GM19455 (cell line): Measurements from ENCODE around the gene DOK7.

ENCODE experiments used
- ATAC-seq: cut with Tn5 transposase; IDR thresholded peaks from one replicate; pipeline ENCODE4 v1.9.1; 2021; ENCODE audit not compliant: unreplicated experiment

Gene DOK7

DNA sequence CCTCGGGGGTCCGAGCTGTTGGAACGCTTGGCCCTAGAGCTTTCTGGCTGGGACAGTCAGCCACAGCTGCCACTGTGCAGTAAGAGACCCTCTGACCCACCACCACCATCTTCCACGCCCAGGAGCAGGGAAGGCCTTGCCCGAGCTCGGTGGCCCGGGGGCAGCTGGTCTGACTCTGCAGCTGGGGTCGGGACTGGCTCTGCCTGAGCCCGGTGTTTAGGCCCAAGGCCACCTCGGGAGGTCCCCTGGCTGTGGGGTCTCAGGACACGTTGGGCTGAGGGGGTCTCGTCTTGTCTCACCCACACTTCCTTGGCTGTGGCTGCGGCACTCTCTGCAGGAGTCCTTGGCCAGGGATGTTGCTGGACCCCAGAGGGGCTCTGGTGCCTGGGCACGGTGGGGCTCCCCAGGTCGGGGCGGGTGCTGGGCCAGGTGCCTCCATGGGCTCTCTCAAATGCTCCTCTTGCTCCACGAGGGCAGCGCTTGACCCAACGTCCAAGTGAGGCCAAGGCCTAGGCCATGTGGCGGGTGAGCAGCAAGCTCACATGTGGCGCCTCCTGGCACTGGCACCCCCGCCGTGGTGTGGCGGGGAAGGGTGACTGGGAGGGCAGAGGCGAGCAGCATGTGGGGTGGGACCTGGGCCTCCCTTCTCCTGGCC lies 22.9 kb downstream of the DOK7 start:
- no peak for ATAC-seq

DNA sequence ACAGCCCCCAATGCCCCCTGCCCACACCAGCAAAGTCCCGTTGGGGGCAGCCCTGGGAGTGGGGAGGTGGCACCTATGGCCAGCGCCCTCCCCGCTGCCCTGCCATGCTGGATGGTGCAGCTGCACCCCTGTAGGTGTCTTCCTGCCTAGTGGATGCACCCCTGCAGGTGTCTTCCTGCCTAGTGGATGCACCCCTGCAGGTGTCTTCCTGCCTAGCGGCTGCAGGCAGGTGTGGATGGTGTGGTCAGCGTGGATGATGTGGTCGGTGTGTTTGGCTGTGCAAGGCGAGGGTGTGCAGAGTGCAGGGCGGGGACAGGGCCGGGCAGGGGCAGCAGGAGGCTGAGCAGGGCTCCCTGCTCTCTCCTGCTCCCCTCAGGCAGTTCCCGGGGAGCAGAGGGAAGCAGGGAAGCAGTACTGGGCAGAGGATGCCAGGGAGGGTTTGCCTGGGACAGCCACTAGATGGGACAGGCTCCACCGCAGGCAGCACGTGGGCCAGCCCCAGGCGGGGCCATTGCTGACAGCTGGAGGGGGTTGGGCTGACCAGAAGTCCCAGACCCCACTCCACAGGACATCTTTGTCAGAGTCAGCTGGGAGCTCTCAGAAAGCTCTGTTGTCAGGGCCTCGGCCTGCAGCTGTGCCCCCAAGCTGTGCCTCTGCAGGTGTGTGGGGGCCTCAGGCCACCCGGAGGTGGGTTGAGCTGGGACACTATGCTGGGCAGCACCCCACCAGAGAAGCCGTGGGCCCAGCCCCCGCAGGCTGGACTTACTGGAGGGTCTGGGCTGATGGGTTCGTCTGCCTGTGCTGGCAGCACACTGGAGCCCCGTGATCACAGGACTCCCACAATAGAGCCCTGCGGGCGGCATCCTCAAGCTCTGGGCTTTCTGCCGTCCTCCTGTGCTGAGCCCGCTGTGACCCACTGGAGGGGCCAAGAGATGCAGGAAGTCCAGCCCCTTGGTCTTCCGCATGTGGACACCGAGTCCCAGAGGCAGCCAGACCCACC lies 23.7 kb downstream of the DOK7 start:
- ATAC-seq = no peak

DNA sequence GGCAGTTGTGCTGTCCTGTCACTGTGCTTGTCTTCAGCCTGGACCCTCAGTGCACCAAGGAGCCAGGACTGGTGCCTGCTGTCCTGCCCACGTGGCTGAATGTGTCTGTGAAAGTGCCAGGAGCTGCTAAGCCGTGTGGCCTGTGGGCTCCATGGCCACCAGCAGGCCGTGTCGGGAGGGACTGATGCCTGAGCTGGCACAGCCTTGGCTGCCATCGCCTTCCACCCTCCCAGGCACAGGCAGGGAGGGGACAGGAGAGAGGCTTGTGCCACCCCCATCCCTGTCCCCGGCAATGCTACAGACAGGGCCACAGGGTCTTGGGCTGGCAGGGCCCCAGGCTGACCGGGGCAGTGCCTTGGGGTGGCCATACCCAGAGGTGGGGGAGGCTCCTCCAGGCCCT lies 24.8 kb downstream of the DOK7 start:
- no peak for ATAC-seq

DNA sequence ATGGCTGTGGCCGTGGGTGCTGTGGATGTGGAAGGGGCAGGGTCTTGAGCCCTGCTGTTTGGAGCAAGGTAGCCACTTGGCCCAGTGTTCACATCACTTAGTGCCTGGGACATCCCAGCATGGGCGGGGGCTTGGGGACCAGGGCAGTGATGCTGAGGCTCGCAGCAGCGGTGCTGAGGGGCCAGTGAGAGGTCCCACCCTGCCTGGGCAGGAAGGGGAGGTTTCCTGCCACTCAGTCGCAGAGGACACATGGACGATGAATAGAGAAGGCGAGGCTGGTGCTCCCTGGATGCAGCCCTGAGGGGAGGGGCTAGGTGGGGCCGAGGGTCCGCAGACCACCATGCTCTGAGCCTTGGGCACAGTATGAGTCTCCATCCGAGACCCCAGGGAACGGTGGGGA lies 25.7 kb downstream of the DOK7 start:
- no peak for ATAC-seq

DNA sequence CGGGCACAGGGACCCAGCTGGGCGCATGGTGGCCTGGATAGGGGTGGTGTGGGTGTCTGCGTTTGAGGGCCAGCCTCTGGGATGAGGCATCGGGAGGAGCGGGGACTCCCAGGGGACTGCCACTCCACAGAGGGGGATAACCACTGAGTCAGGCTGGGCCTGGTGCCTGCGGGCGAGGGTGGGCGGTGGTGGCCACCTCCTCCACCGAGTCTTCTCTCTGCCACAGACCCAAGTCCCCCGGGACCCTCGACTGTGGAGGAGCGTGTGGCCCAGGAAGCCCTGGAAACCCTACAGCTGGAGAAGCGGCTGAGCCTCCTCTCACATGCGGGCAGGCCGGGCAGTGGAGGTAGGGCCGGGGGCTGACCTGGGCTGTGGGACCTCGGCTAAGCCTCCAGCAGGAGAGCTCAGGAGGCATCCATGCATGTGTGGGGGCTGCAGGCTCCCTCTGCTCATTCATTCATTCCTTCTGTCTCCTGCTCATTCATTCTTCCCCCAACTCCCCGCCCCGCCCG lies 26.4 kb downstream of the DOK7 start:
- ATAC-seq = no peak

DNA sequence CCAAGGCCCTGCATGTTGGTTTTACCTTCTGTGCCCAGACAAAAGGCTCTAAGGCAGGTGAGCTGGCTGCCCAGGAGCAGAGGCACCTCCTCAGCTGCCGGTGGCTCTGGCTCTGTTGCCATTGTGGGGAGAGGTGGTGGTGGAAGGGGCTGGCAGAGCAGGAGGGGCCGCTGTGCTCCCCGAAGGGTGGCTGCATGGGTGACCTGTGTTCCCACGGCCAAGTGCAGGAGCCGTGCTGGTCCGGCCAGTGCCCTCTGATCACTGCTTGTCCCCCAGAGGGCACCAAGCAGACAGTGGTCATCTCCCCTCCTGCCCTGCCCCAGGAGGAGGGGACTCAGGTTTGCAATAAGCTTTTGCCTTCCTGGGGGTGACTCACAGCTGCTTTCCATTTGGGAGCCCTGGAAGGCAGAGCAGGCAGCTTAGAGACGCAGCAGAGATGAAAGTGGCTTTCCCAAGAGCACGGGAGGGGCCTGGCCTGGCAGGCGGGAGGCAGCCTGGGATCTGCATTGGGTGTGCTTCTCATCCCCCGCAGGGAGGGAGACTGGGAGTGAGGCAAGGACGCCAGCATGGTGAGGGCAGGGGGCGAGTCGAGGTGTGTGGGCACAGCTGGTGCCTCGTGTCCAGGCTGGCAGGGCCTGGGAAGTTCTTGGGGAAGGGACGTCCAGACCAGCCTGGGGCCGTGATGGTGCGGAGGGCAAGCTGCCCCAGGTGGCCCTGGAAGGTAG lies 28.7 kb downstream of the DOK7 start:
- no peak for ATAC-seq

DNA sequence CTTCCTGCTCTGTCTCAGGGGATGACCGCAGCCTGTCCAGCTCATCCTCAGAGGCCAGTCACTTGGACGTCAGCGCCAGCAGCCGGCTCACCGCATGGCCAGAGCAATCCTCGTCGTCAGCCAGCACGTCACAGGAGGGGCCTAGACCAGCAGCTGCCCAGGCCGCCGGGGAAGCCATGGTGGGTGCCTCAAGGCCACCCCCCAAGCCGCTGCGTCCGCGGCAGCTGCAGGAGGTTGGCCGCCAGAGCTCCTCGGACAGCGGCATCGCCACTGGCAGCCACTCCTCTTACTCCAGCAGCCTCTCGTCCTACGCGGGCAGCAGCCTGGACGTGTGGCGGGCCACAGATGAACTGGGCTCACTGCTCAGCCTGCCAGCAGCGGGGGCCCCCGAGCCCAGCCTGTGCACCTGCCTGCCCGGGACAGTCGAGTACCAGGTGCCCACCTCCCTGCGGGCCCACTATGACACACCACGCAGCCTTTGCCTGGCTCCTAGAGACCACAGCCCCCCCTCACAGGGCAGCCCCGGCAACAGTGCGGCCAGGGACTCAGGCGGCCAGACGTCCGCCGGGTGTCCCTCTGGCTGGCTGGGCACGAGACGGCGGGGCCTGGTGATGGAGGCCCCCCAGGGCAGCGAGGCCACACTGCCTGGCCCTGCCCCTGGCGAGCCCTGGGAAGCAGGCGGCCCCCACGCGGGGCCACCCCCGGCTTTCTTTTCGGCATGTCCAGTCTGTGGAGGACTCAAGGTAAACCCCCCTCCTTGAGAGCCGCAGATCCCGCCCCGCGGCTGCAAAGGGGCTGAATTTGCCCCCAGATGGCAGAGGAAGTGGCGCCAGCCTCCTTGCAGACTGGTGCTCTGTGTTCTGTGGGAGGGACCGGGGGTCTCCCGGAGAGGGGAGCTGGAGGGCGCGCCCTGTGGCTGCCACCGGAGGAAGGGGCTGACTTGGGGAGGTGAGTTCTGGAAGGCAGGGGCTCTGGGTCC lies 29.9 kb downstream of the DOK7 start:
- no peak for ATAC-seq

DNA sequence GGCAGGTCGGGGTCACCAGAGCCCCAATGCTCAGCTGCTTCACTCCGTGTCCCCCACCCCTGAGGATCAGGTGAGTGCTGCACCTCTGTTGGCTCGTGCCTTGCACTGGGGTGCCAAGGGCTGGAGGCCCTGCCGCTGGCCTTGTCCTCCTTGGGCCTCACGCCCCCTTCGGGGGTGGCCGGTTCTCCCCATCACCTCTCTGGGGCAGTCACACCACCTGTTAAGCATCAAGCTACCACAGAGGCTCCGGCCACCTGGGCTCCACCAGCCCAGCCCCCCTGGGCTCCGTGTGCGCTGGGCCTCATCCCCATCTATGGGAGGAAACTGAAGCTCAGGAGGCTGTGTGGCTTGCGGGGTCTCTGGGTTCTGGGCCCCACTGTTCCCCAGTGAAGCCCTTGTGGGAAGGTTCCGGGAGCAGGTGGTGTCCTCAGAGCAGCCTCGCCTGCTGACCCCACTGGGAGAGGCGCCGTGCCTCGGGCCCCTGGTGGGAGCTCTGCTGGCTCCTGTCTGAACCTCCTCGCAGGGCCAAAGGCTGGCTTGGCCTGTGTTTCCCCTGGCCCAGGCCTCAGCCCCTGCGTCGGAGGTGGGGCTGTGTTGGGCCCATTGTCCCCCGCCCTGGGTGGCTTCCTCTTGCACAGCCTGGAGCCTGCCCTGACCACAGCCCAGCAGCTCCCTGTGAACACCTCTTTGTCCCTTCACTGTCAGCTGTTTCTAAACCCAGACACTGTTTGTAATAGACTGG lies 30.8 kb downstream of the DOK7 start:
- no peak for ATAC-seq

DNA sequence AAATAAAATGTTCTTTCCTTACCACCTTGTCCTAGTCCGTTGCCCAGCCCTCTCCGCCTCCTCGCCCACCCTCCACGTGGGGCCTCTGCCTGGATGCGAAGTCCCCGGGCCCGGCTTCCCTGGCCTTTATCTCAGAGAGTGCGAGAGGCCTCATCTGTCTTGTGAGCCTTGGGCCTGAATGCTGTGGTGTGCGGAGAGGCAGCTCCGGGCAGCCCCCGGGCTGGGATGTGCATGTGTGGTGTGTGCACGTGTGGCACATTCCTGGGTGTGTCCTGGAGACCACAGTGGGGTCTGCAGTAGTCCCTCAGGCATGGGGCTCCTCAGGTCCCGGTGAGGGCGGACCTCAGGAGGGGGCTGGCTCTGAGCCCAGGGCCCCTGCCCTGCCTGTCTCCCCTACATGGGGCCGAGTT lies 31.4 kb downstream of the DOK7 start:
- no peak for ATAC-seq

DNA sequence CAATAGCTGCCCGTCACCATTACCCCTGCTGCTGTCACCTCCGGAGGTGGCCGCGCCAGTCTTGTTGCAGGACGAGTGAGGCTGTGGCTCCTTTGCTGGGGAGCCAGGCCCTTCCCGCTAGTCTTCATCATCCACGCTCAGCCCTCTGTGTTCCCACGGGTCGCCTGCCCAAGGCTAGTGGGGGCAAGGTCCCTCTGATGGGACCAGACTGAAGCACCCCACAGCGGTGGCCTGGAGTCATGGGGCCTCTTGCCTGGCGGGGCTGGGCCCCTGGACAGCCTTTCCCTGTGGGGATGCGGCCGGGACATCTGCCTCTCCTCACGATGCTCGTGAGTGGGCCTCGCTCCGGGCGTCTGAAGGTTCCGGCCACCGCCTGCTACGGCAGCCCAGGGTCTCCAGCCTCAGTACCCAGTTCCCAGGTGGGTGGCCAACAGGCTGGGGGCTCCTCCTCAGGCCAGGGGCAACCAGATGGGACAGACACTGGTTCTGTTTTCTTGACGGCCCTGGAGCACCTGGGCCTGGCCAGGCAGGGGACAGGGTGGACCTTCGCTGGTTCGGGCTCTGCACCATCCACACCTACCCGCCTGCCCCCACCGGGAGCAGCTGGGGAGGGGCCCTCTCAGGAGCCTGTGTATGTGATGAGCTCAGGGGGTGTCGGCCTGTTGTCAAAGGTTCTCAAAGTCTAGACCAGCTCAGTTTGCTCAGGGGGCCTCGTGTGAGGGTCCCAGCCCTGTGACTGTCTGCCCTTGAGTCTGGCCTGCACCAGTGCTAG lies 32.3 kb downstream of the DOK7 start:
- no peak for ATAC-seq

DNA sequence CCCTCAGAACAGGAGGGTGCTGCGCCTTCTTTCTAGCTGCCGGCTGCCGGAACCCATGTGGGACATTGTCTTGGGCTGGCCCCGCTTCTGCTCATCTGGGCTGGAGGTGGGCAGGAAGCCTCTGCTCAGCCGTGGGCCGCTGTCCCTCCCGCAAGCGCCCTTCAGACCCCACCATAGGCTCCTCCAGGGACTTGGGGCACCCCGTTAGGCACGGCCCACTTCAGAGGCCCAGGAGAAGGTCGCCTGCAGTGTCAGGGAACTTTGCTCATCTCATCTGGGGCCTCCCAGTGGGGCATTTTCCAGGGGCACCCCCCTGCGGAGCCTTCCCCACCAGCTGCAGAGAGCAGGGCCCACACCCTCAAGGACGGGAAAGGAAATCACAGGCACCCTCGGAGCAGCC lies 32.9 kb downstream of the DOK7 start:
- no peak for ATAC-seq

DNA sequence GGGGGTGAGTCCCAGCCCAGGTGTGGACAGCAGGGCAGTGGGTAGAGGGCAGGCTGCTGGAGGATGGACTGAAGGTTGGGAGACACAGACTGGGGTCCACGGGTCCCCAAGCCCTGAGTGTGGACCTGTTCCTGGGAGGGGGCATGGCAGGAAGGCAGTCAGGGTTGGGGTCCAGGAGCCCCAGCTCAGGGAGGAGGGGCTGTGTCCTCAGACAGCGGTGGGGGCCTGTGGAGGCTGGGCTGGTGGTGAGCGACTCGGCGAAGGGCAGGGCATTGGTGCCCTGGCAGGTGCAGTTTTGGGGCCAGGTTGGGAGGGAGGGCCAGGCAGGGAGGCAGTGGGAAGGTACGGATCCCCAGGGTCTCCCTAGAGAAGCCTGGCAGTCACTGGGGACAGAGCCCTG lies 34.0 kb downstream of the DOK7 start:
- no peak for ATAC-seq

DNA sequence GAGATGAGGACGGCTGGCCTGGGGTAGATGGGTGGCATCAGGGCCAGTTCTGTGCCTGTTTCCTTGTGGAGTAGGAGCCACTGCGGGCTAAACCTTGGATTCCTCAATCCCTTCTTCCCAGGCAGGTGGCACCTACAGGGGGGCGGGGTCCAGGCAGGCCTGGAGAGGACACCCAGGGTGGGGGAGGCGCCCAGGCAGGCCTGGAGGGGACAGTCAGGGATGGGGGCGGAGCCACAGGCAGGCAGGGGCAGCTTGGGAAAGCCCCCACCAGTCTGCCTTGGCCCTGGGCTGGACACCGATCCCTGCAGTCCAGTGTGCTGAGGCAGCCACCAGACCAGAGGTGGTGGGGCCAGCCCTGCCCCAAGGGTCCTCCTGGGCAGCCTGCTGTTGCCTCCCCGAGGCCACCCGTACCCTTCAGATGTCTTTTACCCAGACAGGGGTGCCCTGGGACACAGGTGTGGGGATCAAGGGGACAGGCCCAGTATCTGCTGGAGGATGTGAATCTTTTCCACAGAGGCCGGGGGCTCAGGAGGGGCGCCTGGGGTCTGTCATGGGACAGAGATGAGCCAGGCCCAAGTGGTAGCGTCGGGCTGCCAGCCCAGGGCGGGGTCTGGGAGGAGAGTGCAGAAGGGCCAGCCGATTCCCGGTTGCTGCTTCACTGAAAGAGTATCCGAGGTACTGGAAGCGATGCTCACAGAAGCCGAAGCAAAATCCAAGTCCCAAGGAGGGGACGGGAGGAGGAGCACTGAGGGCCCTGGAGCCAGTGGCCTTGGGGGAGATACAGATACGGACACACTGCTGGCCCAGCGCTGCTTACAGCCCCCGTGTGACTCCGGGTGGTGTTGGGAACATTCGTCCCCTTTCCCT lies 34.6 kb downstream of the DOK7 start:
- ATAC-seq = no peak

DNA sequence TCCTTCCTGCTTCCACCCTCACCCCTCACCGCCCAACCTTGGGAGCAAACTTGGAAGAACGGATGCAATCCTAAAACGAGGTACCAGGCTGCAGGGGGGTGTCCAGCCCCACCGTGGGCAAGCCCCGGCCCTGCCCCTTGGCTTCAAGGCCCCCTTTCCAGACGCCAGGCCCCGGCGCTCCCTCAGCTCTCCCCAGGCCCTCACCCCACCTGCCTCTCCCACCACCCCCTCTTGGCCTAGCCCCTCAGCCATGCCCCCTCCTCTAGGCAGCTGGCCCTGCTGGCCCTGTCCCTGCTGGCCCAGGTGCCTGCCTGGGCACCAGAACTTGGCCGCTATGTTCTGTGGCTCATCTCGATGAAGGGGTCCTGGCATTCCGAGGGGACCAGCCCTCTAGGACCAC lies 35.3 kb downstream of the DOK7 start:
- ATAC-seq = no peak

DNA sequence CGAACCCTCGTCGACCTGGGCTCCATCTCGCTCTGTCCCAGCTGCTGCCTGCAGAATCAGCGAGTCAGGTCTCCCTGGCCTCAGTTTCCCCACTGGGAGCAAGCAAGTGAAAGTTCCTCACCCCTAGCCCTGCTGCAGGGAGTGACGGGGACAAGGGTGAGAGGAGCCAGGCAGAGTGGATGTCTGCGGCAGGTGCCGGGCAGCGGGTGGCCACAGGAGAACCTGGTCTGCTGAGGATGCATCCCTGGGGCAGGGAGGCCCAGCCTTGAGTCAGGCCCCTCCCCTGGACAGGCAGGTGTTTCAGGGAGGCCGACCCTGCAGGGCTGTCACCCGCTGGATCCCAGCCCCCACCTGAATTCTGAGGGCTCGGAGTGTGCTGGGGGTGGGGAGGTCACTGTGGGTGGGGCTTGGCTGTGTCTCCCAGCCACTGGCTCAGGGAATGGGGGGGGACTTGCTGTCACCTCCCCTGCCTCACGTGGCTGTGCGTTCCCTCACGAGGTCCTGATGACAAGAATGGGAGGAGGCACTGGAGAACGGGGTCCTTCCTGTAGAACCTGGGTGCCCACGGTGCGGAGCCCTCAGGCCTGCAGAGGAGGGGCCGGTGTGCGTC lies 35.9 kb downstream of the DOK7 start:
- ATAC-seq = no peak

DNA sequence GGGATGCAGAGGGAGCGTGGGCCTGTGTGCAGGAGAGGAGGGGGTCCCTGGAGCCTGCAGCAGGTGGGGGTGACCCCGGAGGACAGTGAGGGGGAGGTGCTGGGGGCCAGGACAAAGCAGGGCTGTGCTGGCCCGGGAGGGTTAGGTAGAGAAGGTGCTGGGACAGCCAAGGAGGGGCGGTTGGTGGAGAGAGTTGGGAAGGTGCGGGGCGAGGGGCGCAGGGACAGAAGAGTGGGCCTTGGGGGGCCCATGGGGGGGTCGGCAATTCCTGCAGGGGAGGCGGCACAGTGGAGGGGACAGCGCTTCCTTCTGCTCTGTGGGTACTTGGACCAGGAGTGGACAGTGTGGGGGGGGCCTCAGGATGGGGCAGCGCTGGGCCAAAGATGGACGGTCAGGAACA lies 36.6 kb downstream of the DOK7 start:
- no peak for ATAC-seq

DNA sequence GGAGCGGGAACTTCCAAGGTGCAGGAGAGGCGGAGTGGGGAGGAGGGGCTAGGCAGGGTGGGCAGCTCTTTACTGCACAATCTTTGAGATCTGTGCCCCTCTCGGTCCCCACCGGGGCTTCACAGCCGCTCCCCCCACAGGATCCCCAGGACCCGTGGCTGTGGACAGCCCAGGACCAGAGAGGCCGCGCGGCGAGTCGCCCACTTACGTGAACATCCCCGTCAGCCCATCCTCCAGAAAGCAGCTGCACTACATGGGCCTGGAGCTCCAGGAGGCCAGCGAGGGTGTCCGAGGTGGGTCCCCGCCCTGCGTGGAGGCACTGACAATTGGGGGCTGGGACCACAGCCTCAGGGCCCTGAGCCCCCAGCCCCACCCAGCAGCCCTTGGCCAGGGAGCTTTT lies 37.0 kb downstream of the DOK7 start:
- no peak for ATAC-seq
